BLaER1 treated with 17β-estradiol and CSF1 and Interleukin-3, amounts not matched to agents 10 nM and 100 nM (cell line): Measurements from ENCODE around the gene PDE7B.
A peak's percentile ranks its signal among the peaks of the same experiment; 100 is the strongest.

Experiments
- H3K27ac ChIP-seq, 11 experiments: shearing (Covaris generic); formaldehyde crosslinking; 2 replicates each; pipeline ENCODE4 v1.8.1; 2022
- H3K27me3 ChIP-seq, 11 experiments: shearing (Covaris generic); formaldehyde crosslinking; 2 replicates each; pipeline ENCODE4 v1.8.1; 2022
- H3K36me3 ChIP-seq, 11 experiments: shearing (Covaris generic); formaldehyde crosslinking; 2 replicates each; pipeline ENCODE4 v1.8.1; 2022
- H3K4me1 ChIP-seq, 10 experiments: shearing (Covaris generic); formaldehyde crosslinking; 2 replicates each; pipeline ENCODE4 v1.8.1; 2022
- H3K4me2 ChIP-seq, 11 experiments: shearing (Covaris generic); formaldehyde crosslinking; 2 replicates each; pipeline ENCODE4 v1.8.1; 2022
- H3K4me3 ChIP-seq, 10 experiments: shearing (Covaris generic); formaldehyde crosslinking; 2 replicates each; pipeline ENCODE4 v1.8.1; 2022
- H3K9ac ChIP-seq, 11 experiments: shearing (Covaris generic); formaldehyde crosslinking; 2 replicates each; pipeline ENCODE4 v1.8.1; 2022
- H3K9me3 ChIP-seq, 11 experiments: shearing (Covaris generic); formaldehyde crosslinking; replicated peaks in 1 of 11; 2 replicates each; pipeline ENCODE4 v1.8.1; 2022
- H4K20me1 ChIP-seq, 11 experiments: shearing (Covaris generic); formaldehyde crosslinking; 2 replicates each; pipeline ENCODE4 v1.8.1; 2022
- Cebpa-rat ChIP-seq, 11 experiments: shearing (Covaris generic); IDR thresholded peaks; 2 replicates each; pipeline ENCODE4 v1.8.1; 2022

PDE7B gene

DNA sequence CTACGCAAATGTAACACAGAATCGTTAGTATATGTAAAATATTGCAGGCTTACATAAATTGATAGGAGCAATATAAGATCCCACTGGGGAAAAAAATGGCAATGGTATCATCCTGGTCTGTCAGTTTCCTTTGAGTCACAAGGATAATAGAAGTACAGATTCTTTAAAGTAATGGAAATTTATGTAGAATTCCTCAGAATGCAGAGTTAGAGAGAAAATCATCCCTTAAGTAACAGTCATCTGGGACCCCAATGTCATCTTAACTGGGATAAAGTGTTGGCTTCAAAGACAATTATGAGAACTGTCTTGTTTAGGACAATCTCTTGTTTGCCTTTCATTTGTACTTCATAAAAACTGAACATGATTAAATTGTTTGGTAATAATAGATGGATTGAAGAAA is 34.5 kb upstream of the PDE7B start:
- Histone ChIP-seq H3K4me2 (no peak overlapping the region), H3K9ac (no peak overlapping the region)
- no peak for TF ChIP-seq Cebpa-rat (IDR thresholded peaks at IDR 0.05)

DNA sequence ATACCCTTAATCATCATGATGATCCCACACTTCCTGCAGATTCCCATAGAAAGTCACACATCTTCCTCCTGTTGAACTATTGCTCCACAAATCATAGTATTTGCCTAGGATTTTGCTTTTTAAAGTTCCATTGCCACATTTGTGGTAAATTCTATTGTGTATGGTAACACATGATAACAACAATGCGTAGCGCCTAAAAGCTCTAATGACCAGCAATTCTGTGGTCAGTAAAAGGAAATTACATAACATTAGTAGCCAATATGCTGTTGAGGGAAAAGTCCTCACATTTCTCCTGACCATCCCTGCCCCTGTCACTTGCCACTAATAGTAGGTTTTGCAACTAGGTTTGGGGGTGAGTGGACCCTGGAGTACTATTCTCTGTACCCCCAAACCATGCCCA is 31.8 kb upstream of the PDE7B start:
- H3K9me3 ChIP-seq, result no peaks in the 10 kb centered on the region
- no peaks in the 10 kb centered on the region for H4K20me1 ChIP-seq
- H3K9ac ChIP-seq, result no peak overlapping the region
- no peaks in the 10 kb centered on the region for H3K27me3 ChIP-seq
- no peak for TF ChIP-seq Cebpa-rat (IDR thresholded peaks at IDR 0.05)
- no peak overlapping the region for H3K4me3 ChIP-seq
- H3K36me3 ChIP-seq, result no peaks in the 10 kb centered on the region
- H3K4me1 ChIP-seq, result peaks cover 0 to 14% (median 0%) of the 10 kb centered on the region in 10 experiments; a peak in 5 of 20 replicates
- no peak overlapping the region for H3K27ac ChIP-seq
- peak overlapping the region in 3 of 11 experiments; percentile 11 to 40 (median 37); a peak in 3 of 22 replicates for H3K4me2 ChIP-seq

More for the DNA sequence above, 34.5 kb upstream of the PDE7B start:
- Histone ChIP-seq H4K20me1 (no peaks in the 10 kb centered on the region), H3K36me3 (no peaks in the 10 kb centered on the region), H3K27ac (no peak overlapping the region), H3K27me3 (no peaks in the 10 kb centered on the region), H3K4me3 (no peak overlapping the region), H3K4me1 (peaks cover 0 to 19% (median 2%) of the 10 kb centered on the region in 10 experiments; a peak in 9 of 20 replicates), H3K9me3 (no peaks in the 10 kb centered on the region)

DNA sequence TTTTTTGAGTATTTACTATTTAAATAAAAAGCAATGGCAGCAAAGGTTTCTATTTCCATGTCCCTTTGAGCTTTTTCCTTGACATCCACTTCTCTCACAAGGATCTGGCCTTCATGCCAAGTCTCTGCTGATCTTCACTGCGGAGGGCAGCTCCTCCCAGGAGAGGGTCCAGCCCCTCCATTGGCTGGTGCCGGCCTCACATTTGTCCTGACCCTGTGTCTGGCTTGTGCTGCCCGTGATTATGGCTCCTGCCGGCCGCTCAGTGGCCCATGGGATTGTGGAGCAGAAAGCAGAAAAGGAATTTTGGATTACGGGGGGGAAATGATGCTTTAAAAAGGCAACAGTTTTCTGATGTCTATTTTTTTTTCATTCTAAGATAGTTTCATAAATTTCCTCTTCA is 31.2 kb upstream of the PDE7B start:
- H3K4me2 ChIP-seq, result no peak overlapping the region; a peak in 1 of 22 replicates
- no peaks in the 10 kb centered on the region for H4K20me1 ChIP-seq
- no peaks in the 10 kb centered on the region for H3K36me3 ChIP-seq
- no peak overlapping the region for H3K4me3 ChIP-seq
- no peak for TF ChIP-seq Cebpa-rat (IDR thresholded peaks at IDR 0.05)
- no peaks in the 10 kb centered on the region; a peak in 1 of 22 replicates for H3K9me3 ChIP-seq
- H3K27me3 ChIP-seq, result no peaks in the 10 kb centered on the region
- no peak overlapping the region for H3K27ac ChIP-seq
- peaks cover 0 to 14% (median 0%) of the 10 kb centered on the region in 10 experiments; a peak in 5 of 20 replicates for H3K4me1 ChIP-seq
- no peak overlapping the region for H3K9ac ChIP-seq

DNA sequence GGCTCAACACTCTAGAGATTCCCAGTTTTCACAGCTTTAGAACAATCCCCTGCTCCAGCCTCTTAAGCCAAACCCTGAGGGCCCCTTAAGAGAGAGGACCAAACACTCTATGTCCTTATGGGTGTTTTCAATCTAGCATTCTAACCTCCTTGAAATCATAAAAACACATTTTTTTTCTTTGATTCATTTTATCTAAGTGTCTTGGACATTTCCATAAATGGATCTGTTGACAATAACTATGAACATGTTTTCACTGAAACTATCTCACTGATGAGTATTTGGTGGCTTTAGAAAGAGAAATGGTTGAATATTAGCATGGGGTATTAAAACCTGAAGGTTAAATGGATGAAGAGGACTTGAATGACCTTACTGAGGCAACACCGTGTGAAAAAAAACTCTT is 27.6 kb upstream of the PDE7B start:
- no peaks in the 10 kb centered on the region for H3K36me3 ChIP-seq
- peaks cover 0 to 13% (median 0%) of the 10 kb centered on the region in 10 experiments; a peak in 5 of 20 replicates for H3K4me1 ChIP-seq
- no peaks in the 10 kb centered on the region for H3K27me3 ChIP-seq
- H3K9ac ChIP-seq, result no peak overlapping the region
- H3K27ac ChIP-seq, result no peak overlapping the region
- no peak for TF ChIP-seq Cebpa-rat (IDR thresholded peaks at IDR 0.05)
- no peak overlapping the region for H3K4me3 ChIP-seq
- no peak overlapping the region for H3K4me2 ChIP-seq
- H3K9me3 ChIP-seq, result no peaks in the 10 kb centered on the region; a peak in 1 of 22 replicates
- H4K20me1 ChIP-seq, result no peaks in the 10 kb centered on the region

DNA sequence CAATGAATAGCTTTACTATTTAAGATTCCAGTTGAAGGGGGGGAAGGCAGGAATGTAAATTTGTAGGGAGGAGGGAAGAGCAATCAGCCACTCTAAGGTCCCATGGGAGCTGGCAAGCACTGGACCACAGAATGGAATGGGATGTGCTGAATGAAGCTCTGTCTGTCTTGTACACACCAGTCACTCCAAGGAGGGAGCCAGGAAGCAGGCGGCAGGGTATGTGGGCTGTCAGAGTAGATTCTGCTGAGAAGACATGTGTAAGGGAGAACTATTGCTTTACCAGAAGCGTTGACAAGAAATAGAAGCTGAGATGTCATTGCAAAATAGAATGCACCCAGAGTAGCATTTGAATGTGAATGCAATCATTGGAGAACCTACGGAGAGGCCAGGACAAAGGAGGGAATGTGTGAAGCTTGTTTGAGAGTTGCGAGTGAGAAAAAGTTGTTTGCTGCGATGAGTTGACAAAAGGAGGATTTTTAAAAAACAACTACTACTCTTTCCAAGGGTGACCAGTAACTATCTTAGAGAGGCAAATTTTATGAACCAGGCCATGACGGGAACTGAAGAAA is 25.2 kb upstream of the PDE7B start:
- Histone ChIP-seq H3K27me3 (no peaks in the 10 kb centered on the region), H3K27ac (no peak overlapping the region), H3K9ac (no peak overlapping the region), H3K36me3 (no peaks in the 10 kb centered on the region), H4K20me1 (no peaks in the 10 kb centered on the region), H3K4me1 (no peaks in the 10 kb centered on the region), H3K4me2 (no peak overlapping the region), H3K4me3 (no peak overlapping the region), H3K9me3 (no peaks in the 10 kb centered on the region; a peak in 1 of 22 replicates)
- TF ChIP-seq Cebpa-rat (IDR thresholded peaks at IDR 0.05), result no peak

DNA sequence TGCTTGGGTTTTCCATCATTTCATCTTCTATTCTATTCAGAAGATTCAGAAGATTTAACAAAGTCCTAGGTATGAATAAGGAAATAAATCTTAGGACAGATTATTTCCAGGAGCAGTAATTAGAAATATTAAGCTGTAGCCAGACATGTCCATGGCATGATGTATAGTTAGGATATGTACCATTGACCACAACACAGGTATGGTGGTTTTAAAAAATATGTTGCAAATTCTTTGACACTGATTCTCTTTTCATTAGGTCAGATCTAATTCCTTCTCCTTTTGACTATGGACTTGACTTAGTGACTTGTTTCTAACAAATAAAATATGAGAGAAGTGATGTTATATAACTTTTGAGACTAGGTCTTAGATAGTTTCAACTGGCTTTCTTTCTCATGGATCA is 23.5 kb upstream of the PDE7B start:
- Histone ChIP-seq H3K9me3 (no peaks in the 10 kb centered on the region; a peak in 1 of 22 replicates), H3K27ac (no peak overlapping the region), H3K4me3 (no peak overlapping the region), H3K36me3 (no peaks in the 10 kb centered on the region), H3K4me1 (no peaks in the 10 kb centered on the region), H3K27me3 (no peaks in the 10 kb centered on the region), H3K9ac (no peak overlapping the region), H4K20me1 (no peaks in the 10 kb centered on the region), H3K4me2 (no peak overlapping the region)
- TF ChIP-seq Cebpa-rat (IDR thresholded peaks at IDR 0.05), result no peak

DNA sequence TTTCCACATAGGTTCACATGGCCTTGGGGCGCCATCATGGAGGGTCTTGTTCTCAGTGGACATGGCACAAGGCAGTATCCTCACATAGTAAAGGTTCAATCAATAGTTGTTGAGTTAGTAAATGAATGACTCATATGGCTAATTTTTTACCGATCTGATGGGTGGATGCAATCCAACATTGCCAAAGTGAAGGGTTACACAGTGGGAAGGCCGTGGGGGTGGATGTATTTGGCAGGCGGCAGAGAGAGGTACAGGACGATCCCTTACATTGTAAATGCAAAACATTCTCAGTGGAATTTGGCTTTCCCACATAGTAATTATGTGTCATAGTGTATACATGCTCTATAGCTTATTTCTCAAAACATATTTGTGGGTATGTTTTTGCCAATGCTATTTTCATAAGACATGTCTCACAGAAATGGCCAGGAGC is 21.0 kb upstream of the PDE7B start:
- H3K4me2 ChIP-seq, result no peak overlapping the region
- no peaks in the 10 kb centered on the region for H4K20me1 ChIP-seq
- H3K4me1 ChIP-seq, result no peaks in the 10 kb centered on the region
- H3K4me3 ChIP-seq, result no peak overlapping the region
- H3K27ac ChIP-seq, result no peak overlapping the region
- no peak for TF ChIP-seq Cebpa-rat (IDR thresholded peaks at IDR 0.05)
- H3K9me3 ChIP-seq, result no peaks in the 10 kb centered on the region
- H3K9ac ChIP-seq, result no peak overlapping the region
- H3K36me3 ChIP-seq, result no peaks in the 10 kb centered on the region
- H3K27me3 ChIP-seq, result peaks cover 0 to 11% (median 3%) of the 10 kb centered on the region in 11 experiments; a peak in 5 of 22 replicates

DNA sequence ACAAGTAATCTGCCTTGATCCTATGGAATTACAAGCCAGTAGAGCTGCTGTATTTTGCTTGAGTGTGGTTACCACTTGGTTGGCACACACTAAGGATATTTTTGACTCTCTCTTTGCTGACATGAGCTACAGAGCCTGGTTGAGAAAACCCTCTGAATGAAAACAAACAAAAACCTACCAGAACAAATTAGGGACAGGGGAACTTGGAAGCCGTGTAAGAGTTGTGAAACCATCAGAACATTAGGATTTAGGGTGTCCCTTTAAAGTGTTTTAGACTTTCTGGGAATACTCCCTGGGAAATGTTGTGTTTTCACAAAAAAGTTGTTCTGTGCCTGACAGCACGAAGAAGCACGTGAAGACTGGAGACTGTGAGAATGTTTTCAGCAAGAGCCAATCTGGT is 20.5 kb upstream of the PDE7B start:
- Histone ChIP-seq H3K36me3 (no peaks in the 10 kb centered on the region), H3K27me3 (peaks cover 0 to 11% (median 3%) of the 10 kb centered on the region in 11 experiments; a peak in 5 of 22 replicates), H3K9ac (no peak overlapping the region), H3K4me1 (no peaks in the 10 kb centered on the region), H3K9me3 (no peaks in the 10 kb centered on the region), H3K4me2 (no peak overlapping the region), H4K20me1 (no peaks in the 10 kb centered on the region), H3K4me3 (no peak overlapping the region), H3K27ac (no peak overlapping the region)
- no peak for TF ChIP-seq Cebpa-rat (IDR thresholded peaks at IDR 0.05)

DNA sequence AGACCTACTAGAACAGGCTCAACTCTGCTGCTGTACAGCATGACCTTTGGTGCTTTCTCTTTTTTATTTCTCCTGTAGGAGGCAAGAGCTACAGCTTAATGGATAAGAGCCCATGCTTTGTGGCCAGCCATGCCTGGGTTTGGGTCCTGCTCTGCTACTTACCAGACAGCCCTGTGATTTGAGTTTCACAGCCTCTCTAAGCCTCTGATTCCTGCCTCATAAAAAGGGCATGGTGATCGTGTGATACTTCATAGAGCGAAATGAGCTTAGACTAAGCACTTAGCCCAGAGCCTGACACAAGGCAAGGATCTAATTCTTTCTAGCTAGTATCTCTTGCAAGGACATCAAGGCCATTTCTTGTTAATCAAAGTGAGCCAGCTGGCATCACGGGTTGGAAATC is 19.3 kb upstream of the PDE7B start:
- H3K9me3 ChIP-seq, result no peaks in the 10 kb centered on the region
- no peaks in the 10 kb centered on the region for H3K4me1 ChIP-seq
- no peak overlapping the region for H3K4me3 ChIP-seq
- H4K20me1 ChIP-seq, result no peaks in the 10 kb centered on the region
- H3K9ac ChIP-seq, result no peak overlapping the region
- peaks cover 0 to 11% (median 3%) of the 10 kb centered on the region in 11 experiments; a peak in 5 of 22 replicates for H3K27me3 ChIP-seq
- no peaks in the 10 kb centered on the region for H3K36me3 ChIP-seq
- no peak for TF ChIP-seq Cebpa-rat (IDR thresholded peaks at IDR 0.05)
- H3K4me2 ChIP-seq, result no peak overlapping the region
- no peak overlapping the region for H3K27ac ChIP-seq

DNA sequence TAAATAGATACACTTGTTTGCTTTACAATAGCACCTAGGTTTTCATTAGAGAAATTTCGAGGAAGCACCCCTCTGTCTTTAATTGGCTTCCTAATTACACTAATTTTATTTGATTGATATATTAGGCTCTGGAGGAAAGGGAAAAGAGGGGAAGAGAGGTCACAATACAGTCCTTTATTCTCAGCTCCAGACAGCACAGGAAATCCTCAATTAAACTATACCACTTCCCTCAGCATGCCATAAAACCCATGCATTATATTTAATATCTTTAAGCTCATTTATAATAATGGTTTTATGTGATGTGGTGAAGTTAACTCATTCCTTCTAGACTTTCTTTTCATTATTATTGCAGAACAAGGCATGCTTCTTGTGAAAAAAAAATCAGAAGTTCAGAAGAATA is 17.7 kb upstream of the PDE7B start:
- no peak for TF ChIP-seq Cebpa-rat (IDR thresholded peaks at IDR 0.05)
- H3K36me3 ChIP-seq, result no peaks in the 10 kb centered on the region
- no peak overlapping the region for H3K4me3 ChIP-seq
- no peaks in the 10 kb centered on the region for H3K4me1 ChIP-seq
- peaks cover 0 to 11% (median 3%) of the 10 kb centered on the region in 11 experiments; a peak in 5 of 22 replicates for H3K27me3 ChIP-seq
- no peak overlapping the region for H3K9ac ChIP-seq
- no peaks in the 10 kb centered on the region for H3K9me3 ChIP-seq
- no peak overlapping the region for H3K27ac ChIP-seq
- H3K4me2 ChIP-seq, result no peak overlapping the region
- H4K20me1 ChIP-seq, result no peaks in the 10 kb centered on the region
